ENCODE data around the gene PFKM. TPM values are rescaled to one million over a fixed set of nuclear protein-coding genes. Genes with fewer than 3 reads are reported as not detected.
A peak's percentile ranks its signal among the peaks of the same experiment; 100 is the strongest.

PFKM gene
- total RNA-seq: 57.3 and 65.9 TPM in 2 replicates

DNA sequence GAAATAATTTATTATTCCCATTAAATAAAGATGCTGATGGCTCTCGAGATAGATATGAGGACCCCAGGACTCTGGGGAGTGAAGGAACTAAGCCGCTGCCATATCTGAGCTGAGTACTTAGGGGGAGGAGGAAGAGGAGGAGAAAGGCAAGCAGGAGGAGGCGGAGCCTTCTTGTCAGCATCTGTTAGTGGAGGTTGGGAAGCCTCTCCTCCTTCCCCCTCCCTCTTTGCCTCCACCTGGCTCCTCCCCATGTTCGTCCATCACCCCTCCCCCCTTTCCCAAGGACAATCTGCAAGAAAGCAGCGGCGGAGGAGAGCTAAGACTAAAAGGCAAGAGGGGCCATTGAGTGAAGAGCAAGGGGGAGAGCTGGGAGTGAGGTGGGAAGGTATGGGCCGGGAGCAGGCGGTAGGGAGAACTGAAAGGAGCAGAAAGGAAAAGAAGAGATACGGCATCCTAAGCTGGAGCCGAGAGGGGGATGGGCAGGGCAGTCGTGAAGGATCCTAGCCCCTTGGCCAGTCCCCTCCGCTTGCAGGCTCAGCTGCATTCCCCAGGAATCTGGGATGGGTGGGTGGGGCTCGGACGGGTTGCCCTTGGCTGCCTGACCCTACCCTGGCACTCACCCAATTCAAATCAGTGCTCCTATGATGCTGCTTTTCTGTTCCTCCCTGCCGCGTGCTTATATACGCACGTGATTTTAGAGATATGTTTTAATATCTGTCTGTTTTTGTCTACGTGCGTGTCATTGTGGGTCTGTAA is at the start of gene PFKM:
TSS of gene PFKM (plus strand) at position 287 of the 756 bp plus-strand sequence. CDS start 3,411 bp downstream, outside the sequence.

DNA sequence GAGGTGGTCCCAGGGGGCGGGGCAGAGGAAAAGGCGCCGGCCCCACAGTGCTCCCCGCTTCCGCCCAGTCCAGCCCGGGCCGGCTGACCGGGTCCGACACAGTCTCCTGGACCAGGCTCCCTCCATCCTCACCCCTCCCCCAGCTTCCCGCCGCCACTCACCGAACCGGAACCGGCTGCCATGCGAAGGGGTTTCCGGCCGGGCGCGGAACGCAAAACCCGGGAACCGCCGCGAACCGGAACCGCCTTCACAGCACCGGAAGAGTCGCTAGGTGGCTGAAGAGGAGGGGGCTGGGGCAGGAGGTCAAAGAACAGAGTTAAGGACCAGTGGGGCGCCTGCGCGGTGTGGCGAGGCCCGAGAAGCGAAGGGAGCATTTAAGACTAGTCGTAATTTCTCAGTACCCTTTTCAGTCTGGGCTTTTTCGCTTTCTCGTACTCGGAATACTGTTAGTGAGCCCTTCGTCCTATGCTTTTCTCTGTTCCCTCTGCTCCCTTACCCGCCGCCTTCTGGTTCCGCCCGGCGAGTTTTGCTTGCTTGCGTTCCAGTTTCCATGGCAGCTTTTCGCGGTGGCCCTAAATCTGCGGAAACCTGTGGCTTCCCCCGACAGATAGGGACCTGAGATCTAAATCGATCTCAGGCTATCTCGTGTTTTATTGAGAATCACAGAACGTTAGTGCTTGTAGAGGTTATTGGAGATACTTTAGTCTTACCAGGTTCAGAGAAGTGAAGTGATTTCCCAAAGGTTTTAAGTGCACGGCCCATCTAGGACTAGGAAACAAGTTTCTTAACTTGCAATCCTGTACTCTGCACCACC is 13.1 kb upstream of the PFKM start, which contains the start of gene SENP1:
TSS of gene SENP1 (minus strand) at position 213 of the 814 bp plus-strand sequence. CDS start 4,607 bp downstream, outside the sequence.

DNA sequence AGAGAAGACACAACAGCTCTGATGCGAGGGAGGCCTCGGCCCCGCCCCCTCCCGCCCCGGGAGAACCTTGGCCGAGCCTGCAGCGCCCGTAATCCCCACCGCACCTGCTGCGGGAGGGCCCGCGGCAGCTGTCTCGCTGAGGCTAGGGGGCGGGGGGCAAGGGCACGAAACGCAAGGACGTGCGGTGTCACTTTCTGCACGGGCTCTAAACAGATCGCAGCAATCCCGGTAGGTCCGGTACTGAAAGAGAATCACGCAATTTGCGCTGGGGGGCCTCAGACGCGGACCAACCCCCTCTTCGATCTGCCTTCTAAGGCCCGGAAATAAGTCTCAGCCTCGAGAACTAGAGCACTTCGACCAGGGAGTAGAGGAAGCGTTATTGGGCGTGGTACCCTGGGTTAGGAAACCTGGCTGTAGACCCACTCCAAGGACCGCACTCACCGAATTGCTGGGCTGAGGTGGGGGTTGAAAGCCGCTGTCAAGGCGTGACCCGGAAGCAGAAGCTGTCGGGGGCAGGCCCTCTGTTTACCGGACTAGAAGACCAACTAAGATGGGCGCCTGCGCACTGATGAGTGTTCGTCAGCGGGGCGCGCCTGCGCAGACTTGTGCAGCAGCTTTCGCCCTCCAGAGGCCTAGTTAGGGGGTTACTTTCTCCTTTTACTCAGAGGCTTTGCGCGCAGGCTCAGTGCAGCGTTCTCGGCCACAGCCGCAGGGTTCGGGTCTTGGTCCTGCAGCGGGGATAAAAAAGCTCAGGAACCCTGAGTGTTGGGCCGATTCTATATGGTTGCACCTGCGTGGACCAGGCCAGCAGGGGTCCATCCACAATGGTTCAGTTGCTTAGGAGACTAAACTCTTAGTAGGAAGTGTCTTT is 38.1 kb downstream of the PFKM start, which contains the start of gene ASB8:
TSS of gene ASB8 (minus strand) at position 498 of the 871 bp plus-strand sequence. CDS start 4,019 bp downstream, outside the sequence.

DNA sequence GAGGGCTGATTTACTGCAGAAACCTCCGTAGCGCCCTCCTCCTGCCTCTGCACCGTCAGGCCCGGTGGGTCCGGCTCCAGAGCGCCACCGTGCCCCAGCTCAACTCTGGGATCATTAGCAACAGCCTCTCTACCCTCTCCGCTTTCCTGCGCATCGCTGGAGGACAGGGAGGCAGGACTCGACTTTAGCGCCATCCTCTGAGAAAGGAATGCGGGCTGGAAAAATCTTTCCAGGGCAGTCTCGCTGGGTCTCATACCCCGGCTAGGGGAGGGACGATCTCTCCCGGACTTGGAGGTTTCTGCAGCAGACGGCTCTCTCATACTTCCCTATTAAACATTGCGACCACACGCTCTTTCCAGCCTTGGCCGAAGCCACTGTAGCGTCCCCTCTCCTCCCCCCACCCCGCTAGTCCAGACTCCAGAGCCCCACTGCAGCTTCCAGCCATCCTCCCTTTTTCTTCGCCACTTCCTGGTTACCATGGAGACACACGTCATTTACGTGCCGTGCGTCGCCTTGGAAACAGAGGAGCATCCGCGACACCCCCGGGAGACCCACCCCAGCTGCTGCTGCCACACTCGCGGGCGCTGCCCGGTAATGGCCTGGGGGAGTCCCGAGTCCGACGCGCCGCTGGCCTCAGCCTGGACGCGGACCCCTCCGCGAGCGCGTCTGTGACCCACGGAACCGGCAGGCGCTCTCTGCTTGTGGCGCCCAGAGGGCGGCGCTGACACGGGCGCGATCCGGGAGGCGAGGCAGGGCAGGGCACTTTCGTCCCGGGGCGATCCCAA is 64.1 kb downstream of the PFKM start, which contains the start of gene CCDC184:
TSS of gene CCDC184 (plus strand) at position 554 of the 785 bp plus-strand sequence. CDS start 479 bp downstream, outside the sequence.

Small RNAs within 50 kb of the gene (small RNA-seq; reads per million reads assigned to genes)
- gene MIR6505 (0.42 reads per million, percentile 6 among the genes with 10 or more reads in this experiment), gene RNU6-1203P (not detected)

Other genes with a start within 250 kb of the PFKM start
- 18.9 and 19.1 TPM in 2 replicates for gene VDR, start 214.4 kb upstream of the PFKM start, total RNA-seq
- gene TMEM106C, start 155.8 kb upstream of the PFKM start, total RNA-seq: 79.4 and 89.9 TPM in 2 replicates
- gene COL2A1, start 114.9 kb upstream of the PFKM start, total RNA-seq: 3.2 and 3.5 TPM in 2 replicates
- gene SENP1, start 13.3 kb upstream of the PFKM start, total RNA-seq: 32.8 and 36.7 TPM in 2 replicates
- gene ASB8, start 38.2 kb downstream of the PFKM start, total RNA-seq: 31.6 and 39.3 TPM in 2 replicates
- 0.52 and 0.97 TPM in 2 replicates for gene CCDC184, start 64.3 kb downstream of the PFKM start, total RNA-seq
- gene OR10AD1, start 83.9 kb downstream of the PFKM start, total RNA-seq: not detected in 2 replicates
- 10.6 and 14.3 TPM in 2 replicates for gene ZNF641, start 231.6 kb downstream of the PFKM start, total RNA-seq

Measured in articular chondrocyte of knee joint (primary cell).